GM12865 (cell line): ENCODE results near the gene XIRP2.

Experiments used
- DNase-seq: peaks from one replicate; pipeline ENCODE4 v3.0.0; 2010; ENCODE audit warnings: low read depth
- H3K4me3 ChIP-seq: 2 replicates; pipeline ENCODE4 v1.5.1; 2011; ENCODE audit warnings: mild to moderate bottlenecking, low read depth, low read length, control low read depth
- CTCF ChIP-seq: IDR thresholded peaks from 2 replicates; pipeline ENCODE4 v1.5.1; 2011; ENCODE audit warnings: low read length, control low read depth, low read depth, inconsistent platforms; ENCODE audit not compliant: insufficient read depth; ENCODE audit errors: missing control alignments

The XIRP2 gene

GRCh38 chr2:167297292-167297691, 409.0 kb downstream of the XIRP2 start:
- no peak for TF ChIP-seq CTCF
- no peak for DNase-seq
- H3K4me3 ChIP-seq, result no peak overlapping the region

DNA sequence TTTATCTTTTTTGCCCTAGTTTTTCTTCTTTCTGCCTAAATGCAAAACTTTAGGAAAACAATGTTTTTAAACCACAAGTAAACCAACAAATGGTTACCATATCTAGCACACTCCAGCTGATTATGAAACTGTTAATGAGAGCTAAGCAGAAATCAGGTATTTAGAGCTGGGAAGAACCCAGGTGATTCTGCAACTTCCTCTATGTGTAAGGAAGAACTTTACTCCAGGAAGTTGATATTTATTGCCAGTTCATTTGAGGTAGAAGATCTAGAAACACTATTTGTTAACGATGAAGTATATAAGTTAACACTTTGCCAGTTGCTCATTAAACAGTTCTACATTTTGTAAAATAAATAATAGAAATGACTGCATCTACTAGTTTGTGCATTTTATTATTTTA, 409.7 kb downstream of the XIRP2 start:
- DNase-seq, result no peak
- TF ChIP-seq CTCF, result no peak
- no peak overlapping the region for H3K4me3 ChIP-seq
